Astrocyte of the cerebellum (primary cell): Measurements from ENCODE around the gene OSBPL10.

Experiments used
- DNase-seq: peaks from one replicate; pipeline ENCODE4 v3.0.0-alpha.2; 2011; ENCODE audit warnings: low read depth
- H3K4me3 ChIP-seq: 2 replicates; pipeline ENCODE4 v1.5.1; 2011; ENCODE audit warnings: mild to moderate bottlenecking, low read depth, low read length, moderate library complexity
- in situ Hi-C: cut with HindIII; loops from 2 replicates; pipeline ENCODE4 v1.10.0; 2017; ENCODE audit warnings: low sequenced_read_pairs
- TF ChIP-seq, protein P1 (sequence below): IDR thresholded peaks from 2 replicates; pipeline ENCODE4 v1.5.1; 2012; ENCODE audit warnings: low read length, low read depth, moderate library complexity, mild to moderate bottlenecking; ENCODE audit errors: missing control alignments

OSBPL10 gene

DNA sequence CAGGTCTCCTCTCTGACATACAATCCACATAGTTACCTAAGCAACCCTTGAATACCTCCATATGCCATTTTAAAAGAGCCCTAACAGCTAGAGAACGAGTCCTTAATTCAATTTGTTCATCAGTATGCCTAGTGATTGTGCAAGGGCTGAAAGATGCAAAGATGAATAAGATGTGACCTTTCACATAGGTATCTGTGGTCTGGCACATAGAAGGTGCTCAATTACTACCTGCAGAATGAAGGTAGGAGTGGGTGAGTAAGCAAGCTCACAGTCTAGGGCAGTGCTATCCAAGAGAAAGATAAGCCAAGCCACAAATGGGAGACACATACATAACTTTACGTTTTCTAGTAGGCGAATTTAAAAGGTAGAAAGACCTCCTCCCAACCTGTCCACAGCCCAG is 157.9 kb downstream of the OSBPL10 start:
- in situ Hi-C loops, result no loop called here
- DNase-seq, result no peak
- H3K4me3 ChIP-seq, result no peak overlapping the region
- TF ChIP-seq, protein P1, sequence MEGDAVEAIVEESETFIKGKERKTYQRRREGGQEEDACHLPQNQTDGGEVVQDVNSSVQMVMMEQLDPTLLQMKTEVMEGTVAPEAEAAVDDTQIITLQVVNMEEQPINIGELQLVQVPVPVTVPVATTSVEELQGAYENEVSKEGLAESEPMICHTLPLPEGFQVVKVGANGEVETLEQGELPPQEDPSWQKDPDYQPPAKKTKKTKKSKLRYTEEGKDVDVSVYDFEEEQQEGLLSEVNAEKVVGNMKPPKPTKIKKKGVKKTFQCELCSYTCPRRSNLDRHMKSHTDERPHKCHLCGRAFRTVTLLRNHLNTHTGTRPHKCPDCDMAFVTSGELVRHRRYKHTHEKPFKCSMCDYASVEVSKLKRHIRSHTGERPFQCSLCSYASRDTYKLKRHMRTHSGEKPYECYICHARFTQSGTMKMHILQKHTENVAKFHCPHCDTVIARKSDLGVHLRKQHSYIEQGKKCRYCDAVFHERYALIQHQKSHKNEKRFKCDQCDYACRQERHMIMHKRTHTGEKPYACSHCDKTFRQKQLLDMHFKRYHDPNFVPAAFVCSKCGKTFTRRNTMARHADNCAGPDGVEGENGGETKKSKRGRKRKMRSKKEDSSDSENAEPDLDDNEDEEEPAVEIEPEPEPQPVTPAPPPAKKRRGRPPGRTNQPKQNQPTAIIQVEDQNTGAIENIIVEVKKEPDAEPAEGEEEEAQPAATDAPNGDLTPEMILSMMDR, result no peak

GRCh38 chr3:31821118-31821517 is 159.9 kb downstream of the OSBPL10 start:
- in situ Hi-C loops, result no loop called here
- TF ChIP-seq, protein P1, result no peak
- no peak for DNase-seq
- no peak overlapping the region for H3K4me3 ChIP-seq

- TF ChIP-seq, protein P1, result no peak
- no peak overlapping the region for H3K4me3 ChIP-seq
- DNase-seq, result no peak
- in situ Hi-C loops, result no loop called here
Observed at GRCh38 chr3:31819441-31819840, 161.6 kb downstream of the OSBPL10 start.

DNA sequence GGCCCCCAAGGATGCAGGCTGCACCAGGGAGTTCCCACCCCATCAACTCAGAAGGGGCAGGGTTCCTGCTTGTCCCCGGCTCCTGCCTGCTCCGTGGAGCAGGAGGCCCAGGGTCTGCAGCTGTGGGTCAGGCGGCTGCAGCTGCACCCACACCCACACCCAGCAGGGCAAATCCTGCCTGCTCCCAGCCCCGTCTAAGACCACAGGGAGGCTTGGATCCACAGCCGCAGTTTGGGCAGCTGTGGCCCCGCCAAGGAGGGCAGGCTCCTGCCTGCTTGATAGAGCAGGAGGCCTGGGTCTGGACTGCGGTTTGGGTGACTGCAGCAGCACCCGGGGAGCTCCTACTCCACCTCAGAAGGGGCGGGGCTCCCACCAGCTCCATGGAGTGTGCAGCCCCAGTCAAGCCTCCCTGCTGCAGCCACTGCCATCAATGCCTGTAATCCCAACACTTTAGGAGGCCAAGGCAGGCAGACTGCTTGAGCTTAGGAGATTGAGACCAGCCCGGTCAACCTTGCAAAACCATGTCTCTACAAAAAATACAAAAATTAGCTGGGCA is 163.6 kb downstream of the OSBPL10 start:
- TF ChIP-seq, protein P1, result no peak
- in situ Hi-C loops, result no loop called here

DNA sequence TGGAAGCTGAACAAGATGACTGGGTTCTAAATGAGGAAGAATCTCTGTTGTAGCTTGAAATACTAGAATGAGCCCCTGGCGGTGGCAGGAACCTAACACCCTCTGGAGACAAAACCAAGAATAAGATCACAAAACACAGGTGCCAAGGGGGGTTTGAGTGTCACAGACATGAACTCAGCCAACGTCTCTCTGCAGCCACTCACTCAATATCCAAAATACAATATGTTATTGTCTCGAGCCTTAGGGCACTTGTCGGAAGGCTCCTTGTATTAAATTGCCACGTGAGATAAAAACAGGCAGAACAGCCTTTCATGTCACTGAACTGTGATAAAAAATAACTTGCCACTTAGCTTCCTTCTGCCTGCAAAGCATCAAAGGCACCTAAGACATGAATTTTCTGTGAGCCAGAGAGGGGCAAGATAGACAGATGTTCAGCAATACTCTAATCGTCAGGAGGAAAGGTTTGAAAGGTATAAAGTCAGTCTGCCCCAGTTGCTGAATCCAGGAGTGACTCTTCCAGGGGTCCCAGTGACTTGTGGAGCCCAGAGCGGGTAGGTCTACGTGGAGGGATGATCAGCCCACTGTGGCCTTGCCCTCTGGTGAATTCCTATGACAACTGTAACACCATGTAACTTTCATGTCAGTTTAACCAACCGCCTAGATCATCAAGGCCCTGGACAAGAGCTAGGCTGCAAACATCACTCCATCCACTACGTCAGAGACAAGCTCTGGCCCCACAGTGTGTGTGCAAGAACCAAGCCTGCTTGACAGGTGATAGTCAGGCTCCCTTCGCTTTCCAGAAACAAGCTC is 165.2 kb downstream of the OSBPL10 start:
- H3K4me3 ChIP-seq, result no peak overlapping the region
- TF ChIP-seq, protein P1, result no peak
- DNase-seq, result no peak
- in situ Hi-C loops, result no loop called here

More for the DNA sequence above, 163.6 kb downstream of the OSBPL10 start:
- no peak for DNase-seq
- no peak overlapping the region for H3K4me3 ChIP-seq

DNA sequence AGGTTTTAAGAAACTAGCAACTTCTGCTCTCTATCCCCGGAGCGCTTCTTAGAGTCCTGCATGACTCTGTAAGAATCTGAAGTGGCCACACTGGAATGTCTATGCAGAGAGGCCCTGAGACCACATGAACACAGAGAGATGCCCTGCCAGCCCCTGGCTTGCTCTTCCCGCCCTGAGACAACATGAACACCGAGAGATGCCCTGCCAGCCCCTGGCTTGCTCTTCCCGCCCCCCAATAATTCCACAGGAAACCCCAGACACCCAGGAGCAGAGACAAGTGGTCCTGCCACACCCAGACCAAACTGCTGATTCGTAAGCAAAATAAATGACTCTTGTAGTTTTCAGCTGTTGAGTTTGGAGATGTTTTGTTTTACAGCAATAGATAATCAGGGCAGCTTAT is 166.1 kb downstream of the OSBPL10 start:
- DNase-seq, result no peak
- in situ Hi-C loops, result no loop called here
- TF ChIP-seq, protein P1, result no peak
- no peak overlapping the region for H3K4me3 ChIP-seq
